ENCODE data around the gene OSER1.

The OSER1 gene

GRCh38 chr20:44224637-44225036, 14.1 kb upstream of the OSER1 start:
- no peak for DNase-seq (ENCODE audit: low read depth)

DNA sequence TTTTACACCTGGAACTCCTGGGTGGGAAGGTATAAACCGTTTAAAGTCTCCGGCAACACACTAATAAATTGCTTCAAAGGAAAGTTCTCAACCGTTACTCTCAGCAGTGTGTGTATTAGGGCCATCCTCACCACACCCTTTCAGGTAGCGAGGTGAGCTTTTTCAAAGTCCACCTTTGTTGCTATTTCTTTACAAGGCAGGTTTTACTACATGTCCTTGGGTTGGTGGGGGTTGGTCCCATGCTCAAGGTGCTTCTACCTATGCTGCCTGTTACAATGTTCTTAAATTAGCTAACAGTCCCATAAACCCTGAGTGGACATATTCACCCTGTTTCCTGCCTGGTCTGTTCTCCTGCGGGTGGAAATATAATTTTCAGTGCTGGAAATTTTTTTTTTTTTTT, 13.2 kb upstream of the OSER1 start:
- DNase-seq (ENCODE audit: low read depth): no peak

- DNase-seq (ENCODE audit: low read depth): no peak
Measured at GRCh38 chr20:44222633-44223368, 12.2 kb upstream of the OSER1 start.

GRCh38 chr20:44222027-44222426, 11.5 kb upstream of the OSER1 start:
- no peak for DNase-seq (ENCODE audit: low read depth)

DNA sequence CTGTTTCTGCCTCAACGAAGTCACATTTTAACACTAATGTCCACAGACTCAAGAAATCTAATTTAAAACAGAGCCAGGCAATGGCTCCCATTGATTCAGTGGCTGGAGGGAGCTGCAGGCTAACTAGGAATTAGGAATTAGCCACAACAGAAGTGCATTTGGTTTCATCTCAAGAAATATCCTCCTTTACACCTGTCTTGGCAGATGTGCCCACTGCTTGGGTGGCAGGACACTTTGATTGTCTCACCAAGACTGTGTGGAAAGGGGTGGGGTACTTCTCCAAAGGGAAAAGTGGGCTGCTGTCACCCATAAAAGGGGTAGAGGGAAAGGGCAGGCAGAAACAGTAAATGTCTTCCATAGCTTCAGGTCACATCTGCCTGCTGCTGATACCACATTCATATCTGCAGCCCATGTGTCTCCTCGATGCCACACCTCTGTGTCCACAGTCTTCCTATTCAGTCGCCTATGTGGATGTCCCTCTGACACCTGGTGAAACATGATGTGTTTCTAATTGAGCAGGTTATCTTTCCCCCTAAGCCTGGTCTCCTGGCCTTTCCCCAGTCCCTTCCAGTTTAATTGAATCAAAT, 10.9 kb upstream of the OSER1 start:
- DNase-seq (ENCODE audit: low read depth): no peak

DNA sequence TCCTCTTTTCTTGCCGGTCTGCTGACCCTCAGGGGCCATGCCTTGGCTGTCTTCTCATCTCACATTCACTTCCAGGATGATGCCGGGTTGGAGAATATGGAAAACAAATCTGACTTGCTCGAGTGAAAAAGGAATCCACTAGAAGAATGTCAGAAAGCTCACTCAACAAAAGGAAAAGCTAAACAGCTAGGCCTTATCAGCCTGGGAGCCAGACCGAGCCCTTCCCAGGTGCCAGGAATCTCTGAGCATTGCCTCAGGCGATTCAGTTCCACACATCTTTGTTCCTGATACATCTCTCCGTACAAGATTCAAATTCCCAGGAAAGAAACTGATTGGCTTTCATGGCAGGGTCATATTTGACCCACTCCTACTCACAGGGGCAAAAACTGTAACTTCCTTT, 9.2 kb upstream of the OSER1 start:
- no peak for DNase-seq (ENCODE audit: low read depth)

DNA sequence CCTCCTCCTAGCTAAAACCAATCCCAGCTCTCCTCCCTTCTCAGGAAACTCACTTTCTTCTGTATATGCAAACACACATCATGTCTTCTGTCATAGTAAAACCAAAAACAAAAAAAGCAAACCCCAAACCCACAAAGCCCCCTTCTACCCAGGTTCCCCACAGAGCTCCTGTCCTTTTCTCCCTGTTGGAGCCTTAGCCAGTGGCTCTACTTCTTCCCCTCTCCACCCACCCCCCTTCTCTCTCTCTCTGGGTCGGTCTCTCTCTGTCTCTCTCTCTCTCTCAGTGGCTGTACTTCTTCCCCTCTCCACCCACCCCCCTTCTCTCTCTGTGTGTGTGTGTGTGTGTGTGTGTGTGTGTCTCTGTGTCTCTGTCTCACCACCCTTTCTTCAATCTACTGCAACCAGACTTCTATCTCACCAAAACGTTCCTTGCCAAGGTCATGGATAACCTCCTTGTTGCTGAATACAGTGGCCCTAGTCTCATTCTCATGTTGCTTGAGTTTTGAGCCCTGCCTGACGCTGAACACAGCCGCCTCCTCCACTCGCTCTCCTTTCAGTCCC, 8.7 kb upstream of the OSER1 start:
- DNase-seq (ENCODE audit: low read depth): peak; percentile 13

DNA sequence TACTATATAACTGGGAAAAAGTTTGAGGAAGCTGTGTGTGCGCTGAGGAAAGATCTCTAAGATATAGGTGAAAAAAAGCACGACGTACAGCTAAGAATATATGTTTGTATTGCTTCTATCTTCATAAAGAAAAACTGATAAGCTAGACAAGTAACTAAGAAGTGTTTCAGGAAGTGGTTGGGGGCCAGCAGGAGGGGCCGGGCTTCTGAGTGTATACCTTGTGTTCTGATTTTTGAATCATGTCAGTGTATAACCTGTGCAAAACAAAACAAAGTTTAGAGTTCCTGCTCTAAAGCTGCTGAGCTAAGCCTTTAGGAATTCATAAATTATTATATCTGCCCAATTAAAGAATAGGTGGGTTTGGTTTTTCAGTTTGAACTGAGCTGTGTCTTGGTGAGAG, 7.9 kb upstream of the OSER1 start:
- DNase-seq (ENCODE audit: low read depth): peak; percentile 49

DNA sequence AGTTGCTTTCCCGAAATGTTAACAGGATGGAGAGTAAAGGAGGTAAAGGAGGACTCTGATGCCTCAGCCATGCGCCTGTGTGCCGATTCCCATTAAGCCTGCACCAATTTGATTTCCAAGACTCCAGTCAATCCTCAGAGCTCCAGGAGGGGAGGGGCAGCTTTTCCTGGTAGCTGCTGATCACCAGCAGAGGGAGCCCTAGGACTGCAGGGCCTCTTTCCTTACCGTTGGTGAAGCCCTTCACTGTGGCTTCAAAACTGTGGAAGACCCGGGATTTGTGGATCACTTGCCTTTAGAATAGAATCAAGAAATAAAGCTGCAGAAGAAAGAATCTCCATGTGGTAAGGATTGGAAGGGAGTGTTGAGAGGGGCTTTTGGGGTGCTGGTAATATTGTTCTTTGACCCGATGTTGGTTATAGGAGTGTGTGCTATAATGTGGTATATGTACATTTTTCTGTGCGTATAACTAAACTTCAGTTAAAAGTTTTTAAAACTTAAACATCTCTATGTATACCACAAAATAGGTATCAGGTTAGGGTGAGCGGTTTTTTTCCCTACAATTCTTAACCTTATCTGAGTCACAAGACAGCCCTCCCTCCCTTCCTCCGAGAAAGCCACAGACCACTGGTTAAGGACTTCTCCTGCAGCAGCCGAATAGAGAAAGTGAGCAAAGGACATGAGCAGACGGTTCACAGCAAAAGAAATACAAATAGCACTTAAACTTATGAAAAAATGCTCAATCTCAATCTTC, 6.9 kb upstream of the OSER1 start:
- DNase-seq (ENCODE audit: low read depth): peak; percentile 49

GRCh38 chr20:44215125-44215524, 4.6 kb upstream of the OSER1 start:
- peak; percentile 40 for DNase-seq (ENCODE audit: low read depth)

- DNase-seq (ENCODE audit: low read depth): no peak
Measured at GRCh38 chr20:44212792-44213191, 2.2 kb upstream of the OSER1 start.

- no peak for DNase-seq (ENCODE audit: low read depth)
Measured at GRCh38 chr20:44211177-44212039, 837 bp upstream of the OSER1 start.

DNA sequence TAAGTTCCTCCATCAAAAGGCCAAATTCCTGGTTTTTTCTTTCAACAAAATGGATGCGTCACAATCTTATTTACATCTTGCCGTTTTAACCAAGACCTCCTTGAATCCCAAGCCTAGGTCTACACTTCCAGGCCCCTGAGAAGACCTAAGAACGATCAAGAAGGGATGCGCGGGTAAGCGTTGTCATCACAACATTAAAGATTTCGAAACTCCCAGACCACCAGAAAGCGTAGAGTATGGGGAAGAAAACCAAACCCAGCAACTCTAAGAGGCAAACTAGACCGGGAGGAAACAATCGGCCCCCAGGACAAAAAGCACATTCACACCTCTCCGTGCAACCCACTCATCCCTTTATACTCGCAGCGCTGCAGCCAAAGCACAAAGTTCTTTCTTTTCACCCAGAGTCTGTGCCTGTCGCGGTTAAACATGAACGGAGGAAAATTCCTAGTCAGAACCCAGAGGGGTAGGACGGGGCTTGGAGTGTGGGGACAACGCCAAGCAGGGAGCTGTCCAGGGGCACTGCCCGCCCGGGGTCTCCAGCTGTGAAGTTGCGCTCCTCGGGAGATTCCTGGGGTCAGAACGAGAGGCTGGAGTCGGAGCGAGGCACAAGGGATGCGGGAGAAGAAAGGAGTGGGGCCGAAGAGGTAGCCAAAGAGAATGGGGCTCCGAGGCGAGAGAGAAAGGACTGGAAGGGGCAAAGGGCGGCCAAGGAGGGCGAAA, 725 bp downstream of the OSER1 start:
- no peak for DNase-seq (ENCODE audit: low read depth)

- no peak for DNase-seq (ENCODE audit: low read depth)
Measured at GRCh38 chr20:44208770-44209169, 1.8 kb downstream of the OSER1 start.

- DNase-seq (ENCODE audit: low read depth): no peak
Measured at GRCh38 chr20:44208165-44208564, 2.4 kb downstream of the OSER1 start.

DNA sequence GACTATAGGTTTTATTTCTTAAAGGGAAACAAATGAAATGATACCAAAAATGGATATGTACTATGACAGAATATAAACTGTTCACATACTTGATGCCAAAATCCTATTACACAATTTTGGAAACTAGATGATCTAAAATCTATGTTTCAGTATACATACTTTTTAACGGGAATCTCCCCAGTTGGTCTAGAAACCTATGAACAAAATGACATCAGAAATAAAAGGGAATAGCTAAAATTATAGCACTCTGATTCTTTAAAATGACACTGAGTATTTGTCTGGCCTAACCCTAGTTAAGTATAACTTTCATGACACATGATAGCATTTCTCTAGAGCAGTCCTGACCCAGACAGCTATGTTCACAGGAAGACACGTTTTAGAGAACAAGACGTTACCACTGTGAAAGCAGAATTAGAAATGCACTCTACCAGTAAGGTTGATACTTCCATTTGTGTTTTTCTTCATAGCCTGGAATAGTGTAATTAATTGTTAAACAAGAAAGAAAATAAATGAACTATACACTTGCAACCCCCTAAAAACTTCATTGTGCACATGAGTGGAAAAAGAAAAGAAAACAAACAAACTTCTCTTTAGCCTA, 3.3 kb downstream of the OSER1 start:
- DNase-seq (ENCODE audit: low read depth): no peak

- DNase-seq (ENCODE audit: low read depth): no peak
Measured at GRCh38 chr20:44206132-44206531, 4.4 kb downstream of the OSER1 start.

DNA sequence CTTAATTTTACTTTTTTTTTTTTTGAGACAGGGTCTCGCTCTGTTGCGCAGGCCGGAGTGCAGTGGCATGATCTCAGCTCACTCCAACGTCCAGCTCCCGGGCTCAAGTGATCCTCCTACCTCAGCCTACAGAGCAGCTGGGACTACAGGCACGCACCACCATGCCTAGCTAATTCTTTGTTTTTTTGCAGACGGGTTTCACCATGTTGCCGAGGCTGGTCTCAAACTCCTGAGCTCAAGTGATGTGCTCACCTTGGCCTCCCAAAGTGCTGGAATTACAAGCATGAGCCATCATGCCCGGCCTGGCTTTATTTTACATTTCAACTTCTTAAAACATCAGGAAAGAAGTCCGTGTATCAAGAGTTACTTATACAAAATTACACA, 5.7 kb downstream of the OSER1 start:
- DNase-seq (ENCODE audit: low read depth): no peak

DNA sequence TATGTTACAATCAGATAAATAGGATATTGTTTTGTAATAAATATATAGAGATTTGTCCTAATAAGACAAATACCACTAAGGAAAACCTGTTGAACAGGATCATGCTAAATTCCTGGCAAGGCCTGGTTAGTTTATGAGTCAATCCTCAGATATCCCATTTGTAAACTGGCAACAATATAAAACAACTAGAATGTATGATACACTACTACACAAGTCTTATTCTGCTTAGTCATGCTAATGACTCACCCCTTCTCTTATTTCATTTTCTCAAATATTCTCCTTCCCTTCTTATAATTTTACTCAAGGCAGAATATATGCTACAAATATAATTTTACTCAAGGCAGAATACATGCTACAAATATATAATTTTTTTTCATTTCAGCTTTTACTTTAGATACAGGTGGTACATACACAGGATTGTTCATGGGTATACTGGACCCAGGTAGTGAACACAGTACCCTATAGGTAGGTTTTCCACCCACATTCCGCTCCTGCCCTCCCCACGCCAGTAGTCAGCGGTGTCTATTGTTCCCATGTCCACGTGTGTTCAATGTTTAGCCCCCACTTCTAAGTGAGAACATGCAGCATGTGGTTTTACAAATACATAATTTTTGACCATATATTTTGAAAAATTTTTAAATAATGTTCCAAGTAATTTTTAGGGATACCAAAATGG, 6.3 kb downstream of the OSER1 start:
- DNase-seq (ENCODE audit: low read depth): no peak

DNA sequence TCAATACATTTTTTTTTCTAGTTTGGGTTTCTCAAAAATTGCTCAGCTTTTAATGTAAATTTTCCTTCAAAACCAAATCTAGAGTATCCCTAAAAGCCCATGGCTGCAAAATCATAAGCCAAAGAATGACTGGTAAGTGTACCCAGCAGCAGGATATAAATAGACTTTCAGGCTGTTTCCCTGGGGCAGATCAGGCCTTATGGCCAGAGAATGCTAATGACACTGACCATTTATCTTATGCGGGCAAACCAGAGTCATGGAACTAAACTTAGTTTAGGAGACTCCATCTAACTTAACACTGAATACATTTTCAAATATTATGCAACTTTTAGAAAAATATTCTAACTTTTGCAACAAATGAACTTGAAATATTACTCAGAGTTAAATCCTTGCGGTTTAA, 7.4 kb downstream of the OSER1 start:
- DNase-seq (ENCODE audit: low read depth): no peak
